C4-2B (cell line): ENCODE results near the gene CAPZA2.

Experiments used
- ZFX ChIP-seq: fragments of 450-650 bp; IDR thresholded peaks from 2 replicates; pipeline ENCODE4 v1.6.1; 2017
- TF ChIP-seq, protein P1 (sequence below): fragments of 450-650 bp; conservative IDR thresholded peaks from 2 replicates; pipeline ENCODE4 v1.5.1; 2017; ENCODE audit warnings: mild to moderate bottlenecking

DNA sequence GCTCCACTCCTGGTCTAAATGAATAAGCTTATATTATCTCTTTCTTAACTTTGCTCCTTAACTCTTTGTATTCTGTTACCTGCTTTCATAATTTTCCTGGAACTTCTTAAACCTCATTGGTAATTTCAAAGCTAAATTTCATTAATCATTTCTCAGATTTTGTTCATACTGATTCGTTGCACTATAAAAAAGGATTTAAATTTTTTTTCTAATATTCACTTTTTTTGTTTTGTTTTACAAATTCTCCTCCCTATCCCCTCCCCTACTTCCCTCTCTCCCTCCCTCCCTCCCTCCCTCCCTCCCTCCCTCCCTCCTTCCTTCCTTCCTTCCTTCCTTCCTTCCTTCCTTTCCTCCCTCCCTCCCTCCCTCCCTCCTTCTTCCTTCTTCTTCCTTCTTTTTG is 105.6 kb downstream of the CAPZA2 start:
- TF ChIP-seq, protein P1, sequence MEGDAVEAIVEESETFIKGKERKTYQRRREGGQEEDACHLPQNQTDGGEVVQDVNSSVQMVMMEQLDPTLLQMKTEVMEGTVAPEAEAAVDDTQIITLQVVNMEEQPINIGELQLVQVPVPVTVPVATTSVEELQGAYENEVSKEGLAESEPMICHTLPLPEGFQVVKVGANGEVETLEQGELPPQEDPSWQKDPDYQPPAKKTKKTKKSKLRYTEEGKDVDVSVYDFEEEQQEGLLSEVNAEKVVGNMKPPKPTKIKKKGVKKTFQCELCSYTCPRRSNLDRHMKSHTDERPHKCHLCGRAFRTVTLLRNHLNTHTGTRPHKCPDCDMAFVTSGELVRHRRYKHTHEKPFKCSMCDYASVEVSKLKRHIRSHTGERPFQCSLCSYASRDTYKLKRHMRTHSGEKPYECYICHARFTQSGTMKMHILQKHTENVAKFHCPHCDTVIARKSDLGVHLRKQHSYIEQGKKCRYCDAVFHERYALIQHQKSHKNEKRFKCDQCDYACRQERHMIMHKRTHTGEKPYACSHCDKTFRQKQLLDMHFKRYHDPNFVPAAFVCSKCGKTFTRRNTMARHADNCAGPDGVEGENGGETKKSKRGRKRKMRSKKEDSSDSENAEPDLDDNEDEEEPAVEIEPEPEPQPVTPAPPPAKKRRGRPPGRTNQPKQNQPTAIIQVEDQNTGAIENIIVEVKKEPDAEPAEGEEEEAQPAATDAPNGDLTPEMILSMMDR = no peak
- no peak for TF ChIP-seq ZFX
